Omental fat pad (tissue), 4 donors: ENCODE measurements around the gene HOXD11. TPM values are rescaled to one million over a fixed set of nuclear protein-coding genes. Genes with fewer than 3 reads are reported as not detected.

ENCODE experiments used
- ATAC-seq: fragments of 150-250 bp; one replicate; pipeline ENCODE4 v1.9.1; 2016; ENCODE audit warnings: mild to moderate bottlenecking, moderate library complexity; ENCODE audit not compliant: low FRiP score
- DNase-seq: peaks from one replicate; pipeline ENCODE4 v3.0.0-alpha.2; 2019; ENCODE audit warnings: low spot score
- CTCF ChIP-seq, 3 donors: fragments of 450-650 bp; IDR thresholded peaks; one replicate each; pipeline ENCODE4 v1.5.1; 2016 to 2017; ENCODE audit warnings: antibody characterized with exemption in 3 of 3, mild to moderate bottlenecking in 3 of 3, moderate library complexity in 2 of 3
- total RNA-seq, 4 donors: library from RNA; depleted of rRNA; stranded (reverse); fragments of >200 nt; gene quantifications; one replicate each; pipeline ENCODE4 v1.1.0, GENCODE V29; 2016

HOXD11 gene
- total RNA-seq, 4 donors from 2014 or later, result not detected

GRCh38 chr2:176146645-176147044, 39.6 kb downstream of the HOXD11 start:
- TF ChIP-seq CTCF (IDR thresholded peaks at IDR 0.05), result no peak
- no peak for DNase-seq
- no peak for ATAC-seq

GRCh38 chr2:176147210-176147799, 40.2 kb downstream of the HOXD11 start:
- DNase-seq (no peak), ATAC-seq (no peak)
- no peak for TF ChIP-seq CTCF (IDR thresholded peaks at IDR 0.05)

- TF ChIP-seq CTCF (IDR thresholded peaks at IDR 0.05), result no peak
- no peak for DNase-seq
- no peak for ATAC-seq
These were observed 40.9 kb downstream of the HOXD11 start for GRCh38 chr2:176147800-176148496.

GRCh38 chr2:176148751-176149421, 41.8 kb downstream of the HOXD11 start:
- no peak for TF ChIP-seq CTCF (IDR thresholded peaks at IDR 0.05)
- no peak for DNase-seq
- no peak for ATAC-seq

GRCh38 chr2:176149481-176149938, 42.4 kb downstream of the HOXD11 start:
- no peak for TF ChIP-seq CTCF (IDR thresholded peaks at IDR 0.05)
- DNase-seq (no peak), ATAC-seq (no peak)

- no peak for TF ChIP-seq CTCF (IDR thresholded peaks at IDR 0.05)
- DNase-seq (no peak), ATAC-seq (no peak)
These were observed 43.0 kb downstream of the HOXD11 start for GRCh38 chr2:176149939-176150583.
